GM12872 (cell line): Measurements from ENCODE around the gene NYAP1.

Source experiments
- CTCF ChIP-seq: IDR thresholded peaks from 3 replicates; pipeline ENCODE4 v1.5.1; 2011; ENCODE audit warnings: low read depth, mild to moderate bottlenecking, low read length, moderate library complexity; ENCODE audit not compliant: insufficient read depth

NYAP1 gene

GRCh38 chr7:100441641-100442535 lies 41.8 kb upstream of the NYAP1 start:
- TF ChIP-seq CTCF, result no peak

- no peak for TF ChIP-seq CTCF
Observed at GRCh38 chr7:100443096-100443840, 40.5 kb upstream of the NYAP1 start.

GRCh38 chr7:100444311-100445278 lies 39.1 kb upstream of the NYAP1 start:
- TF ChIP-seq CTCF, result no peak

GRCh38 chr7:100446040-100446439 lies 37.7 kb upstream of the NYAP1 start:
- TF ChIP-seq CTCF, result no peak

- TF ChIP-seq CTCF, result no peak
Observed at GRCh38 chr7:100449190-100449795, 34.4 kb upstream of the NYAP1 start.

GRCh38 chr7:100452513-100452912 lies 31.2 kb upstream of the NYAP1 start:
- no peak for TF ChIP-seq CTCF
